ENCODE data around the gene SMIM43. TPM values are rescaled to one million over a fixed set of nuclear protein-coding genes. Genes with fewer than 3 reads are reported as not detected.

The SMIM43 gene
- total RNA-seq, 2 experiments from 2014 or later = not detected

DNA sequence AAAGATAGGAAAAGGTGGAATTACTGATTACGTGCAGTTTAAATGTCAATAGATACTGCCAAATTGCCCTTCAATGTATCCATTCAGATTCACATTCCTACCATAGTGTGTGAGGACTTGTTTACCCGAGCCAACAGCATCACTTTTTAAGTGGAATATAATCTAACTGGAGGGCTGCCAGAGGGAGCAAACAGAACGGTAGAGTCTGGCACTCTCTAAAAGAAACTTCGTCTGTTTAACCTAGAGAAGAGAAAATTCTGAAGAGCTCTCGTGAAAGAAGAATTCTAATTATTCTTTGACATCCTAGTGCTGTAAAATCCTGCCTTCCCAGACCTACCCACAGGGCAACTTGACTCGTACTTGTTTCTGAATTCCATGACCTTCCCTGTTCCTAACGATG lies 23.2 kb downstream of the SMIM43 start:
- POLR2A ChIA-PET = no interaction called here
- H3K27ac Mint-ChIP-seq = no peak overlapping the region
- H3K27me3 Mint-ChIP-seq = peaks cover 3% of the 10 kb centered on the region
- H3K9me3 Mint-ChIP-seq = no peaks in the 10 kb centered on the region
- no peak overlapping the region for H3K27ac ChIP-seq (ENCODE audit: low read depth in 1 of 2, low read length in 2 of 2)
- TF ChIP-seq, protein P1, sequence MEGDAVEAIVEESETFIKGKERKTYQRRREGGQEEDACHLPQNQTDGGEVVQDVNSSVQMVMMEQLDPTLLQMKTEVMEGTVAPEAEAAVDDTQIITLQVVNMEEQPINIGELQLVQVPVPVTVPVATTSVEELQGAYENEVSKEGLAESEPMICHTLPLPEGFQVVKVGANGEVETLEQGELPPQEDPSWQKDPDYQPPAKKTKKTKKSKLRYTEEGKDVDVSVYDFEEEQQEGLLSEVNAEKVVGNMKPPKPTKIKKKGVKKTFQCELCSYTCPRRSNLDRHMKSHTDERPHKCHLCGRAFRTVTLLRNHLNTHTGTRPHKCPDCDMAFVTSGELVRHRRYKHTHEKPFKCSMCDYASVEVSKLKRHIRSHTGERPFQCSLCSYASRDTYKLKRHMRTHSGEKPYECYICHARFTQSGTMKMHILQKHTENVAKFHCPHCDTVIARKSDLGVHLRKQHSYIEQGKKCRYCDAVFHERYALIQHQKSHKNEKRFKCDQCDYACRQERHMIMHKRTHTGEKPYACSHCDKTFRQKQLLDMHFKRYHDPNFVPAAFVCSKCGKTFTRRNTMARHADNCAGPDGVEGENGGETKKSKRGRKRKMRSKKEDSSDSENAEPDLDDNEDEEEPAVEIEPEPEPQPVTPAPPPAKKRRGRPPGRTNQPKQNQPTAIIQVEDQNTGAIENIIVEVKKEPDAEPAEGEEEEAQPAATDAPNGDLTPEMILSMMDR (IDR thresholded peaks at IDR 0.05) = no peak
- ATAC-seq (ENCODE audit: poor library complexity) (no peak), DNase-seq (no peak)
- no peaks in the 10 kb centered on the region for H3K4me1 ChIP-seq (ENCODE audit: insufficient read depth, low read length)
- H3K27me3 ChIP-seq (ENCODE audit: control insufficient read depth in 1 of 2, insufficient read depth in 2 of 2, low read length in 2 of 2) = no peaks in the 10 kb centered on the region
- no peaks in the 10 kb centered on the region for H3K4me1 Mint-ChIP-seq (ENCODE audit: low read depth)
- no peak overlapping the region for H3K4me3 ChIP-seq (ENCODE audit: low read length)
- H3K36me3 ChIP-seq (ENCODE audit: insufficient read depth, low read length) = no peaks in the 10 kb centered on the region
- H3K4me3 Mint-ChIP-seq = no peak overlapping the region
- intact Hi-C loops (cut with DNase I, micrococcal nuclease) = no loop called here
- peaks cover 0 to 3% of the 10 kb centered on the region in 2 experiments for H3K9me3 ChIP-seq (ENCODE audit: control insufficient read depth in 1 of 2, insufficient read depth in 1 of 2, low read length in 2 of 2)
- CTCF ChIA-PET = interaction anchor here (1.2 kb wide), 1 partner anchor 32 kb away, joined by 5 read pairs; no protein-coding TSS in a partner anchor
- no peaks in the 10 kb centered on the region for H3K36me3 Mint-ChIP-seq (ENCODE audit: low read depth)

DNA sequence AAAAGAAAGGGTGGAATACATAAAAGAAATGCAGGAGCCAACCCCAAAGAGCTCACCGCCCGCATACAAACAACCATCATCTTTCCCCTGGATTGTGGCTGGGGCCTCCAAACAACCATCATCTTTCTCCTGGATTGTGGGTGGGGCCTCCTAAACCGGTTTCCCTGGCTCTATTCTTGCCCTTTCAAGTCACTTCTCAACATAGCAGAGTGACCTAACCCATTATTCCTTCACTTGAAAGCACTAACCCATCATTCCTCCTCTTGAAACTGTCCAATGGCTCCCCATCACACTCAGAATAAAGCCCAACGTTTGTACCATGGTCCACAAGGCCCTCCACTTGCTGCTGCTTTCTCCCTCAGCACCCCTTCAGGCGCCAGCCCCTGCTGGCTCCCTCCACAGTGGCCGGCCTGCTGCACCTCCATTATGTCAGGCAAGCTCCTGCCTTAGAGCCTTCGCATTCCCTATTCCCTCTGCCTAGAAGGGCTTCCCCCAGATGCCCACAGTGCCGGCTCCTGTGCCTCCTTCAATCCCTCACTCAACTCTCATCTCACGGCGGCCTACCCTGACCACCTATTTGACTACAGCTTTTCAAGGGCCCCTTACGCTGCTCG lies 24.1 kb downstream of the SMIM43 start:
- H3K4me3 Mint-ChIP-seq = no peak overlapping the region
- H3K9me3 ChIP-seq (ENCODE audit: control insufficient read depth in 1 of 2, insufficient read depth in 1 of 2, low read length in 2 of 2) = peaks cover 0 to 3% of the 10 kb centered on the region in 2 experiments
- CTCF ChIA-PET = no interaction called here
- H3K36me3 ChIP-seq (ENCODE audit: insufficient read depth, low read length) = no peaks in the 10 kb centered on the region
- no peaks in the 10 kb centered on the region for H3K4me1 Mint-ChIP-seq (ENCODE audit: low read depth)
- intact Hi-C loops (cut with DNase I, micrococcal nuclease) = no loop called here
- ATAC-seq (ENCODE audit: poor library complexity) (no peak), DNase-seq (no peak)
- no peak overlapping the region for H3K27ac ChIP-seq (ENCODE audit: low read depth in 1 of 2, low read length in 2 of 2)
- H3K27me3 ChIP-seq (ENCODE audit: control insufficient read depth in 1 of 2, insufficient read depth in 2 of 2, low read length in 2 of 2) = no peaks in the 10 kb centered on the region
- no peaks in the 10 kb centered on the region for H3K4me1 ChIP-seq (ENCODE audit: insufficient read depth, low read length)
- H3K4me3 ChIP-seq (ENCODE audit: low read length) = no peak overlapping the region
- H3K9me3 Mint-ChIP-seq = no peaks in the 10 kb centered on the region
- H3K27me3 Mint-ChIP-seq = peaks cover 11% of the 10 kb centered on the region
- H3K36me3 Mint-ChIP-seq (ENCODE audit: low read depth) = no peaks in the 10 kb centered on the region
- POLR2A ChIA-PET = no interaction called here
- TF ChIP-seq, protein P1 (IDR thresholded peaks at IDR 0.05) = no peak
- H3K27ac Mint-ChIP-seq = no peak overlapping the region

DNA sequence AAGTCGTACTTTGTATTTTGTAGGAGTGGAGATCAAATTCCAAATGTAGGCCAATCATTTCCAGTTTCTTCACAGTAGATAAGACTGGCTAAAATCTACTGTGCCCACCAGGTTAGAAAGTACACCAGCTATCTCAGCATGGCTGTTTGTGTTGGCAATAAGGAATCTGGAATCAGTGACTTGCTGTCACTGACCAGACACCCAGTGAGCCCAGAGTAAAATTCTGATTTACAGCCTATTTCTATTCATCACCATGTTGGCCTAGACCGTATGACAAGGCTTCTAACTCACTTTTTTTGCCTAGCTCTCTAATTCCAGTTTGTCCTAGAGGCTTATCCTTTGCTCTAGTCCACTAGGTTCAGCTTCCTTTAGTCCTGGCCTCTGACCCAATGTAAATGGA lies 25.4 kb downstream of the SMIM43 start:
- H3K4me1 ChIP-seq (ENCODE audit: insufficient read depth, low read length) = no peaks in the 10 kb centered on the region
- H3K4me1 Mint-ChIP-seq (ENCODE audit: low read depth) = no peaks in the 10 kb centered on the region
- TF ChIP-seq, protein P1 (IDR thresholded peaks at IDR 0.05) = no peak
- H3K27ac Mint-ChIP-seq = no peak overlapping the region
- ATAC-seq (ENCODE audit: poor library complexity) (no peak), DNase-seq (no peak)
- ChIA-PET CTCF (interaction anchor here (1.5 kb wide), 1 partner anchor 14 kb away, joined by 5 read pairs; no protein-coding TSS in a partner anchor), POLR2A (no interaction called here)
- peaks cover 18% of the 10 kb centered on the region for H3K27me3 Mint-ChIP-seq
- H3K4me3 ChIP-seq (ENCODE audit: low read length) = no peak overlapping the region
- no peak overlapping the region for H3K4me3 Mint-ChIP-seq
- intact Hi-C loops (cut with DNase I, micrococcal nuclease) = loop anchor here in 1 of 2 experiments (5.0 kb wide), 1 partner anchor 277 kb away; no protein-coding TSS in a partner anchor
- H3K9me3 Mint-ChIP-seq = no peaks in the 10 kb centered on the region
- H3K36me3 ChIP-seq (ENCODE audit: insufficient read depth, low read length) = no peaks in the 10 kb centered on the region
- no peaks in the 10 kb centered on the region for H3K27me3 ChIP-seq (ENCODE audit: control insufficient read depth in 1 of 2, insufficient read depth in 2 of 2, low read length in 2 of 2)
- no peaks in the 10 kb centered on the region for H3K36me3 Mint-ChIP-seq (ENCODE audit: low read depth)
- H3K9me3 ChIP-seq (ENCODE audit: control insufficient read depth in 1 of 2, insufficient read depth in 1 of 2, low read length in 2 of 2) = peaks cover 0 to 3% of the 10 kb centered on the region in 2 experiments
- H3K27ac ChIP-seq (ENCODE audit: low read depth in 1 of 2, low read length in 2 of 2) = no peak overlapping the region

All from CD4-positive, alpha-beta T cell (primary cell).